Keratinocyte (primary cell): ENCODE results near the gene DYNC1I2. TPM values are rescaled to one million over a fixed set of nuclear protein-coding genes. Genes with fewer than 3 reads are reported as not detected.
"Not testable (repeated sequence)": the region's sequence is repeated elsewhere in the genome, so short reads cannot be mapped to it uniquely, and the experiment has no call there.

Source experiments
- DNase-seq: peaks from one replicate; pipeline ENCODE4 v3.0.0-alpha.2; 2011; ENCODE audit warnings: low read depth, missing footprints, low spot score
- FAIRE-seq: peaks from 2 replicates; lab custom pipeline; 2011; peaks lifted over from hg19 to GRCh38; lab: Jason Lieb, UNC
- H2AFZ ChIP-seq: 2 replicates; pipeline ENCODE4 v1.6.0; 2012; ENCODE audit warnings: low read length, control low read depth, inconsistent platforms; ENCODE audit not compliant: control insufficient read depth
- H3K27ac ChIP-seq: 2 replicates; pipeline ENCODE4 v1.5.1; 2011; ENCODE audit warnings: low read length; ENCODE audit not compliant: control insufficient read depth, insufficient read depth
- H3K27me3 ChIP-seq: 3 replicates; pipeline ENCODE4 v1.6.0; 2011; ENCODE audit warnings: low read length; ENCODE audit not compliant: control insufficient read depth, insufficient read depth; ENCODE audit errors: extremely low read depth
- H3K36me3 ChIP-seq, 2 experiments: 2 replicates in 1 of 2; 3 replicates in 1 of 2; pipeline ENCODE4 v1.5.1; 2011; ENCODE audit warnings: low read length in 2 of 2, mild to moderate bottlenecking in 1 of 2; ENCODE audit not compliant: control insufficient read depth in 2 of 2, insufficient read depth in 2 of 2; ENCODE audit errors: extremely low read depth in 1 of 2
- H3K4me1 ChIP-seq: 3 replicates; pipeline ENCODE4 v1.5.1; 2011; ENCODE audit warnings: low read length; ENCODE audit not compliant: control insufficient read depth, insufficient read depth; ENCODE audit errors: extremely low read depth
- H3K4me2 ChIP-seq: 3 replicates; pipeline ENCODE4 v1.6.0; 2011; ENCODE audit warnings: low read depth, low read length; ENCODE audit not compliant: control insufficient read depth, insufficient read depth; ENCODE audit errors: extremely low read depth
- H3K4me3 ChIP-seq, 3 experiments: fragments of 200-600 bp in 1 of 3; sonication (generic) in 1 of 3; 2 replicates in 2 of 3; 3 replicates in 1 of 3; pipeline ENCODE4 v1.5.1; 2011 to 2016; ENCODE audit warnings: low read length in 3 of 3, mild to moderate bottlenecking in 3 of 3, control low read depth in 2 of 3, inconsistent platforms in 1 of 3, low read depth in 1 of 3, mixed read lengths in 1 of 3, mixed run types in 1 of 3, moderate library complexity in 1 of 3; ENCODE audit not compliant: control insufficient read depth in 2 of 3, insufficient read depth in 2 of 3; ENCODE audit errors: extremely low read depth in 1 of 3
- H3K79me2 ChIP-seq: 2 replicates; pipeline ENCODE4 v1.6.0; 2012; ENCODE audit warnings: low read length; ENCODE audit not compliant: control insufficient read depth, insufficient read depth
- H3K9ac ChIP-seq: 3 replicates; pipeline ENCODE4 v1.6.0; 2011; ENCODE audit warnings: low read length; ENCODE audit not compliant: control insufficient read depth, insufficient read depth; ENCODE audit errors: extremely low read depth
- H3K9me1 ChIP-seq: 3 replicates; pipeline ENCODE4 v1.6.0; 2011; ENCODE audit warnings: low read length; ENCODE audit not compliant: control insufficient read depth, insufficient read depth; ENCODE audit errors: extremely low read depth
- H3K9me3 ChIP-seq: 2 replicates; pipeline ENCODE4 v1.5.1; 2012; ENCODE audit warnings: low read depth, low read length; ENCODE audit not compliant: control insufficient read depth
- H4K20me1 ChIP-seq: 3 replicates; pipeline ENCODE4 v1.6.0; 2011; ENCODE audit warnings: low read length; ENCODE audit not compliant: control insufficient read depth, insufficient read depth; ENCODE audit errors: extremely low read depth
- CTCF ChIP-seq, 3 experiments: IDR thresholded peaks in 1 of 3; conservative IDR thresholded peaks in 1 of 3; optimal IDR thresholded peaks in 1 of 3; 2 replicates in 2 of 3; 3 replicates in 1 of 3; pipeline versions ENCODE3 to v1.5.1; 2011; ENCODE audit warnings: low read length in 3 of 3, mild to moderate bottlenecking in 3 of 3, moderate library complexity in 2 of 3, control low read depth in 1 of 3, inconsistent platforms in 1 of 3; ENCODE audit not compliant: insufficient read depth in 2 of 3; ENCODE audit errors: extremely low read depth in 1 of 3
- EZH2 ChIP-seq: IDR thresholded peaks from one replicate; pipeline ENCODE4 v1.6.1; 2012; ENCODE audit warnings: inconsistent platforms, mild to moderate bottlenecking, low read length, moderate library complexity
- dilution Hi-C: fragments of 300-500 bp; cut with MboI; formaldehyde crosslinking; loops from one replicate; pipeline ENCODE4 v1.7.0; 2020; ENCODE audit warnings: low sequenced_read_pairs; ENCODE audit not compliant: extremely low pct_ligation_motif_present
- polyA plus RNA-seq, 5 experiments: library from polyadenylated mRNA; depleted of rRNA in 3 of 5; stranded (reverse) in 3 of 5; stranded (forward) in 1 of 5; unstranded in 1 of 5; fragments of >200 nt; gene quantifications; 1 replicate in 1 of 5; 2 replicates in 3 of 5; 3 replicates in 1 of 5; pipeline versions ENCODE4 v1.2.1 to v1.2.3, GENCODE V29; 2011 to 2012; ENCODE audit warnings: missing spikeins in 2 of 5, low read depth in 1 of 5, low replicate concordance in 1 of 5

The DYNC1I2 gene
- polyA plus RNA-seq, 1 donor (not counting 4 experiments of a cell fraction or from before 2014, with no cell fraction given): 237 TPM

GRCh38 chr2:171747371-171747770 lies 60.1 kb downstream of the DYNC1I2 start:
- Histone ChIP-seq H3K4me3 (no peak overlapping the region), H3K9me3 (no peaks in the 10 kb centered on the region), H3K79me2 (no peaks in the 10 kb centered on the region), H3K4me2 (no peak overlapping the region), H3K4me1 (no peaks in the 10 kb centered on the region), H3K27ac (no peak overlapping the region), H3K36me3 (peaks cover 20 to 28% of the 10 kb centered on the region in 2 experiments), H3K27me3 (no peaks in the 10 kb centered on the region), H2AFZ (no peak overlapping the region), H3K9me1 (no peaks in the 10 kb centered on the region), H3K9ac (no peak overlapping the region), H4K20me1 (no peaks in the 10 kb centered on the region)
- FAIRE-seq: no peak
- DNase-seq: no peak
- dilution Hi-C loops: no loop called here
- TF ChIP-seq EZH2: no peak
- no peak for TF ChIP-seq CTCF (optimal IDR thresholded peaks at IDR 0.05 in 1 of 3, IDR thresholded peaks at IDR 0.05 in 1 of 3, conservative IDR thresholded peaks at IDR 0.05 in 1 of 3; ENCODE audit: extremely low read depth in 1 of 3, insufficient read depth in 2 of 3, low read length in 3 of 3)

- DNase-seq: no peak
- FAIRE-seq: no peak
Observed at GRCh38 chr2:171754254-171754939, 67.1 kb downstream of the DYNC1I2 start.

DNA sequence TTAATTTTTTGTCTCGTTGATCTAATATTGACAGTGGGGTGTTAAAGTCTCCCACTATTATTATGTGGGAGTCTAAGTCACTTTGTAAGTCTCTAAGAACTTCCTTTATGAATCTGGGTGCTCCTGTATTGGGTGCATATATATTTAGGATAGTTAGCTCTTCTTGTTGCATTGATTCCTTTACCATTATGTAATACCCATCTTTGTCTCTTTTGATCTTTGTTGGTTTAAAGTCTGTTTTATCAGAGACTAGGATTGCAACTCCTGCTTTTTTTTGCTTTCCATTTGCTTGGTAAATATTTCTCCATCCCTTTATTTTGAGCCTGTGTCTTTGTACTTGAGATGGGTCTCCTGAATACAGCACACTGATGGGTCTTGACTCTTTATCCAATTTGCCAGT lies 71.5 kb downstream of the DYNC1I2 start:
- DNase-seq, dilution Hi-C loops, H3K9me1 ChIP-seq, H3K27ac ChIP-seq, H3K9ac ChIP-seq, H3K27me3 ChIP-seq, H3K36me3 ChIP-seq, FAIRE-seq, H3K4me3 ChIP-seq, H3K4me2 ChIP-seq, H3K4me1 ChIP-seq, H2AFZ ChIP-seq, H3K79me2 ChIP-seq, H4K20me1 ChIP-seq, H3K9me3 ChIP-seq: not testable (repeated sequence)

More at GRCh38 chr2:171754254-171754939, 67.1 kb downstream of the DYNC1I2 start:
- H3K4me2 ChIP-seq: no peak overlapping the region
- H3K9me1 ChIP-seq: no peaks in the 10 kb centered on the region
- TF ChIP-seq EZH2 (no peak), CTCF (optimal IDR thresholded peaks at IDR 0.05 in 1 of 3, IDR thresholded peaks at IDR 0.05 in 1 of 3, conservative IDR thresholded peaks at IDR 0.05 in 1 of 3; ENCODE audit: extremely low read depth in 1 of 3, insufficient read depth in 2 of 3, low read length in 3 of 3) (no peak)
- H4K20me1 ChIP-seq: no peaks in the 10 kb centered on the region
- H3K27ac ChIP-seq: no peak overlapping the region
- H2AFZ ChIP-seq: no peak overlapping the region
- no peaks in the 10 kb centered on the region for H3K4me1 ChIP-seq
- H3K79me2 ChIP-seq: no peaks in the 10 kb centered on the region
- H3K9me3 ChIP-seq: no peaks in the 10 kb centered on the region
- dilution Hi-C loops: no loop called here
- peaks cover 8 to 15% of the 10 kb centered on the region in 2 experiments for H3K36me3 ChIP-seq
- H3K9ac ChIP-seq: no peak overlapping the region
- H3K27me3 ChIP-seq: no peaks in the 10 kb centered on the region
- H3K4me3 ChIP-seq: no peak overlapping the region

DNA sequence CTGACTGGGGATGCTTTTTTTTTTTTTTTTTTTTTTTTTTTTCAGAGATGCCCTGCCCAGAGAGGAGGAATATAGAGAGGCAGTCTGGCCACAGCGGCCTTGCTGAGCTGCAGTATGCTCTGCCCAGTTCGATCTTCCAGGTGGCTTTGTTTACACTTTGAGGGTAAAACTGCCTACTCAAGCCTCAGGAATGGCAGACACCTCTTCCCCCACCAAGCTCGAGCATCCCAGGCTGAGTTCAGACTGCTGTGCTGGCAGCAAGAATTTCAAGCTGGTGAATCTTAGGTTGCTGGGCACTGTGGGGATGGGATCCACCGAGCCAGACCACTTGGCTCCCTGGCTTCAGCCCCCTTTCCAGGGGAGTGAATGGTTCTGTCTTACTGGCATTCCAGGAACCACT lies 73.9 kb downstream of the DYNC1I2 start:
- H3K9ac ChIP-seq, dilution Hi-C loops, H4K20me1 ChIP-seq, H3K27me3 ChIP-seq, FAIRE-seq, H2AFZ ChIP-seq, DNase-seq, H3K4me3 ChIP-seq, H3K9me1 ChIP-seq, H3K79me2 ChIP-seq, H3K4me2 ChIP-seq, H3K9me3 ChIP-seq, H3K4me1 ChIP-seq, H3K36me3 ChIP-seq, H3K27ac ChIP-seq: not testable (repeated sequence)
